ENCODE measurements around the gene TBX21.

TBX21 gene

DNA sequence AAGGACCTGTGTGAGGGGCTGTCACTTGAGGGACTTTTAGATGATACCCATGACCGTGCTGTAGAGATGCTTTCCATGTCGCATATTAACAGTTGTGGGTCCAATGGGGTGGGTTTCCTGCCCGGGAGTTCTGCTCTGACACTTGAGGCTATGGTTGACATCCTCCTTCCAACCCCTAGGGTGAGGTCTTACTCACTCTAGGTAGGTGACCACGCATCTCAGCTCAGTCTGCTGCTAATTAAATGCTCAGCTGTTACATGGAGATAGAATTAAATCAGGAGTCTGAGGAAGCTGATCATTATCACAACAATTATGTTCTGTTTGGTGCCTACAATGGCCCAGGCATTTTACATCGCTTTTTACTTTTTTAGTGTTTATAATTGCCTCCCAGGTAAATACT lies 48.4 kb downstream of the TBX21 start:
- TF ChIP-seq, protein P1, sequence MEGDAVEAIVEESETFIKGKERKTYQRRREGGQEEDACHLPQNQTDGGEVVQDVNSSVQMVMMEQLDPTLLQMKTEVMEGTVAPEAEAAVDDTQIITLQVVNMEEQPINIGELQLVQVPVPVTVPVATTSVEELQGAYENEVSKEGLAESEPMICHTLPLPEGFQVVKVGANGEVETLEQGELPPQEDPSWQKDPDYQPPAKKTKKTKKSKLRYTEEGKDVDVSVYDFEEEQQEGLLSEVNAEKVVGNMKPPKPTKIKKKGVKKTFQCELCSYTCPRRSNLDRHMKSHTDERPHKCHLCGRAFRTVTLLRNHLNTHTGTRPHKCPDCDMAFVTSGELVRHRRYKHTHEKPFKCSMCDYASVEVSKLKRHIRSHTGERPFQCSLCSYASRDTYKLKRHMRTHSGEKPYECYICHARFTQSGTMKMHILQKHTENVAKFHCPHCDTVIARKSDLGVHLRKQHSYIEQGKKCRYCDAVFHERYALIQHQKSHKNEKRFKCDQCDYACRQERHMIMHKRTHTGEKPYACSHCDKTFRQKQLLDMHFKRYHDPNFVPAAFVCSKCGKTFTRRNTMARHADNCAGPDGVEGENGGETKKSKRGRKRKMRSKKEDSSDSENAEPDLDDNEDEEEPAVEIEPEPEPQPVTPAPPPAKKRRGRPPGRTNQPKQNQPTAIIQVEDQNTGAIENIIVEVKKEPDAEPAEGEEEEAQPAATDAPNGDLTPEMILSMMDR (conservative IDR thresholded peaks at IDR 0.05; ENCODE audit: low read length) = no peak
- no peak overlapping the region for H3K4me3 ChIP-seq (ENCODE audit: low read length)
- DNase-seq (ENCODE audit: low read depth) = no peak

DNA sequence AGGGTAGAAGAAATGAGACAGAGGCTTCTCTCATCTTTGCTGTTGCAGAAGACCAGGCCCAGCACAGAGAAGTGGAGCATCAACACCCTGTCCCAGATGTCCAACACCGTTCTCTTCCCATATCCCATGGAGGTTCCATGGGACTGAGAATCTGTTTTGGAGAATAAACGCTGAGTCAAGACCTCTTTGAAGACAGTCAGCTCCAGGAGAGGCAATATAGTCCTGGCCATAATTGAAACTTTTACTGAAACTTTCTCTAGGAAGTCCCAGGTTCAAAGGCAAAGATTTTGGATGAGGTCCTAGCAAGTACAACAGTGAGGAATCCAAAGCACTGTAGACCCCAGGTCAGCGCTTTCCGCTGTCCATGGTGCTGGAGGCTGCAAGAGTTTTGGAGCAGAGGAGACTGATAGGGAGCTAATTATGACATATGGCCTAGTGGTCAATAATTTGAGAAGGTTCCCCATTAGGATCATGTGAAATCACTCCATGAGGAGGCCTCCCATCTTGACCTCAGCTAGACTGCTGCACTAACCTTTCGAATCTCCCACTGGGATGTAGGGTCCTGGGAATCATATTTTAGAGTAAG lies 52.6 kb downstream of the TBX21 start:
- TF ChIP-seq, protein P1 (conservative IDR thresholded peaks at IDR 0.05; ENCODE audit: low read length) = no peak
- H3K4me3 ChIP-seq (ENCODE audit: low read length) = no peak overlapping the region
- no peak for DNase-seq (ENCODE audit: low read depth)

DNA sequence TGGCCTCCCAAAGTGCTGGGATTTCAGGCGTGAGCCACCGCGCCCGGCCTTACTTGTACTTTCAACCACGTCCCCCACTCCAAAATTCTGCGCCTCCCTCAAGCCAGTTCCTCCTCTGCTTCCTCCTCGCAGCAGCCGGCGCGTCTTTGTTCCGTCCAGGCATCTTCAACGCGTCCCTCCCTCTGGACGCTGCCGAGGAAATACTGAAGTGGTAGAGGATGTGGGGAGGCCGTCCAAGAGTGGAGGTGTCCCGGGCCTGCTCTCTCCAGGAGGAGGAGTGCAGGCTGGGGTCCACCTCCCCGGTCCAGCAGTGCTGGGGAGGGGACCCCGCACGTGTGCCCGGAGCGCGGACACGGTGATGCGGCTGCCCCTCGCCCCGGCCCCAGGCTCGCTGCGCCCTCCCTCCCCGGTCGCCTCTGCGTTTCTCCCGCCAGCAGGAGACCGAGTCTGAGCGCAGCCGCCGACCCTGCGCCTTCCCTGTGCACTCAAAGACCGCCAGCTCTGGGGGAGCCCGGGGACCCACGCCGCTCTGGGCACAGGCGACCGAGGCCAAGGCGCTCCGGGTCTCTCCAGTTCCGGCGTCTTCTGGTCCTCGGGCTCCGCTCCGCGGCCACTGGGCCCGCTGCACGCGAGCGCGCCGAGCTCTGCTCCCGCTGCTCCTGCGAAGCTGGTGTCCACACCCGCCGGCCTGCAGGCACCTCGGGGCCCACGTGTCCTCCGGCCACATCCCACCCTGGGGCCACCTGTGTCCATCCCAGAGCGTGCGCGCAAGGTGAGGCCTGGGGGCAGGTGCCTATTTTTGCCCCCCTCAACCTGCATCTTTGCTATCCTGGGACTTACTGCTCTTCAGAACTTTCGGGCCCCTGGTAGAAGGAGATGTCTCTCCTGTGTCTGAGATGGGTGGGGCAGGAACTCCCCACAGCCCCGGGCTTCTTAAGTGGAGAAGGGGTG lies 56.9 kb downstream of the TBX21 start:
- peak overlapping the region; percentile 40 for H3K4me3 ChIP-seq (ENCODE audit: low read length)
- TF ChIP-seq, protein P1 (conservative IDR thresholded peaks at IDR 0.05; ENCODE audit: low read length) = peak; percentile 54
- DNase-seq (ENCODE audit: low read depth) = peak; percentile 42

DNA sequence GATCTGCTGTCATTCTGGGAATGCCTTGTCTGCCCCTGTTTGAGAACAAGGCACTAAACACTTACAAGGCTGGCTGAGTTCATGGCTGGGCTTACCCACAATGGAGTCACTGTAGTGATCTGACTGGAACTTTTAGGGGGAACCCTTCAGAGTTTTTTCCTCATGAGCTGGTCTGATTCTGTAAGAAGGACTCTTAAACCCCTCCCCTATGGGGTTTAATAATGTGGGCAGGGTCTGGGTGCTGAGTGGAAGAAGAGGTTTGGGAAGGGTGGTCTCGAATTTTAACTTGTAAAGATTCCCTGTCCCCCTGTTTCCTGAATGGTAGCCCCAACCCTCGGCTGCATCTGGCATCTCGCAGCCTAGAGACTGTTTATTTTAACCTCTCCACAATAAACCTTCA lies 58.0 kb downstream of the TBX21 start:
- H3K4me3 ChIP-seq (ENCODE audit: low read length) = no peak overlapping the region
- no peak for DNase-seq (ENCODE audit: low read depth)
- TF ChIP-seq, protein P1 (conservative IDR thresholded peaks at IDR 0.05; ENCODE audit: low read length) = no peak

DNA sequence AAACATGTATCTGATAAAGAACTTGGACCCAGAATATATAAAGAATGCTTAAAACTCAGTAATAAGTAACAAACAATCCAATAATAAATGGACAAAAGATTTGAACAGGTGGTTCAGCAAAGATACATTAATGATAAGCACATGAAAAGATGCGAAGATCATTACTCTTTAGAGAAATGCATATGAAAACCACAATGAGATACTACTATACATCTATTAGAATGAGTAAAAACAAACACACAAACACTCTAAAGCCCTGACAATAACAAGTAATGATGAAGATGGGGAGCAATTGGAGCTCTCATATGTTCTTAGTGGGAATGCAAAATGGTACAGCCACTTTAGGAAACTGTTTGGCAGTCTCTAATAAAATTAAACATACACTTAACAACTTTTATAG lies 59.4 kb downstream of the TBX21 start:
- no peak for DNase-seq (ENCODE audit: low read depth)
- no peak overlapping the region for H3K4me3 ChIP-seq (ENCODE audit: low read length)
- TF ChIP-seq, protein P1 (conservative IDR thresholded peaks at IDR 0.05; ENCODE audit: low read length) = no peak

DNA sequence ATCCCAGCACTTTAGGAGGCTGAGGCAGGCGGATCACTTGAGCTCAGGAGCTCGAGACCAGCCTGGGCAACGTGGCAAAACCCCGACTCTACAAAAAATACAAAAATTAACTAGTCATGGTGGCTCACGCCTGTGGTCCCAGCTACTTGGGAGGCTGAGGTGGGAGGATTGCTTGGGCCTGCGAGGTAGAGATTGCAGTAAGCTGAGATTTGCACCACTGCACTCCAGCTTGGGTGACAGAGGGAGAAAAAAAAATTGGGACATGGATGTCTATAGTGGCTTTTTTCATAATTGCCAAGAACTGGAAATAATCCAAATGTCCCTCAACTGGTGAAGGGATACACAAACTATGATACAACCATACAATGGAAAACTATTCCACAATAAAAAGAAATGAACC lies 59.9 kb downstream of the TBX21 start:
- H3K4me3 ChIP-seq (ENCODE audit: low read length) = no peak overlapping the region
- DNase-seq (ENCODE audit: low read depth) = no peak
- TF ChIP-seq, protein P1 (conservative IDR thresholded peaks at IDR 0.05; ENCODE audit: low read length) = no peak

Data from AG10803 (cell line).